Adrenal gland (tissue), 19 donors: ENCODE data around the gene HLA-F. TPM values are rescaled to one million over a fixed set of nuclear protein-coding genes. Genes with fewer than 3 reads are reported as not detected.

Source experiments
- DNase-seq, 7 donors: peaks; one replicate each; pipeline ENCODE4 v3.0.0-alpha.2; 2019 to 2020
- H3K27ac ChIP-seq, 5 donors: fragments of 200-600 bp; sonication (generic) in 4 of 5; 1 replicate in 3 of 5; 2 replicates in 2 of 5; pipeline versions ENCODE4 v1.5.1 to v1.8.0; 2016 to 2020; ENCODE audit warnings: mild to moderate bottlenecking in 1 of 5
- H3K27me3 ChIP-seq: fragments of 200-600 bp; 2 replicates; pipeline ENCODE4 v1.8.0; 2021
- H3K36me3 ChIP-seq, 2 donors: fragments of 200-600 bp; replicated peaks in 1 of 2; 1 replicate in 1 of 2; 2 replicates in 1 of 2; pipeline versions ENCODE4 v1.5.1 to v1.8.0; 2018 to 2022
- H3K4me1 ChIP-seq, 2 donors: fragments of 200-600 bp; replicated peaks in 1 of 2; 1 replicate in 1 of 2; 2 replicates in 1 of 2; pipeline versions ENCODE4 v1.5.1 to v1.8.0; 2018 to 2021
- H3K4me3 ChIP-seq, 4 donors: fragments of 200-600 bp; sonication (generic) in 3 of 4; one replicate each; pipeline ENCODE4 v1.5.1; 2016 to 2018
- H3K9me3 ChIP-seq, 3 donors: fragments of 200-600 bp; sonication (generic) in 1 of 3; replicated peaks in 1 of 3; 1 replicate in 2 of 3; 2 replicates in 1 of 3; pipeline versions ENCODE4 v1.5.1 to v1.8.0; 2016 to 2021
- CTCF ChIP-seq, 6 experiments: fragments of 450-650 bp in 4 of 6; fragments of 200-600 bp in 2 of 6; sonication (generic) in 1 of 6; IDR thresholded peaks; 1 replicate in 5 of 6; 2 replicates in 1 of 6; pipeline versions ENCODE4 v1.5.1 to v1.8.0; 2016 to 2021; ENCODE audit warnings: antibody characterized with exemption in 6 of 6, mild to moderate bottlenecking in 2 of 6, moderate library complexity in 1 of 6
- POLR2A ChIP-seq, 2 donors: fragments of 450-650 bp; IDR thresholded peaks; one replicate each; pipeline ENCODE4 v1.6.1; 2017; ENCODE audit warnings: antibody characterized with exemption in 2 of 2, mild to moderate bottlenecking in 2 of 2, moderate library complexity in 1 of 2
- WGBS, 4 donors: extraction: QIAGEN DNeasy Blood & Tissue Kit in 2 of 4; methylation state at CpG; one replicate each; pipeline versions ENCODE4 v1.1.5 to v1.1.7; 2013 to 2017; 5-methylcytosine and 5-hydroxymethylcytosine counted together
- intact Hi-C, 2 donors: fragments of 100-400 bp; cut with DNase I; formaldehyde crosslinking; loops; one replicate each; pipeline versions ENCODE4 v1.14.1 to v1.15.0; 2022 to 2023
- long read RNA-seq, 10 donors: library from polyadenylated mRNA in 3 of 10; unstranded in 2 of 10; stranded (forward) in 1 of 10; transcript quantifications; one replicate each; pipeline ENCODE4 v2.0.0 and lab custom pipeline, GENCODE V29; 2021 to 2026
- polyA plus RNA-seq, 3 donors: library from polyadenylated mRNA; stranded (reverse); fragments of 200-250 nt in 2 of 3; fragments of 350-450 nt in 1 of 3; fragmentation: Illumina TruSeq in 1 of 3; extraction: RNeasy Lipid Tissue Mini Kit (QIAGEN cat#74804) in 1 of 3; gene quantifications; one replicate each; pipeline ENCODE4 v1.2.3, GENCODE V29; 2013 to 2014
- total RNA-seq, 9 donors: library from RNA; depleted of rRNA in 4 of 9; stranded (reverse); fragments of >200 nt in 4 of 9; fragments of 120-200 nt in 1 of 9; fragmentation: NEBNext Ultra II Directional in 1 of 9; extraction: Animal tissue kit (Norgen Biotek cat#: 25700) in 1 of 9; gene quantifications; one replicate each; pipeline versions ENCODE4 v1.1.0 to v1.2.4, GENCODE V29; 2013 to 2023
- donor health status: healthy with polysubstance abuse.
- donor health status: Bipolar disorder and iron deficiency.
- donor health status: DM: yes; HTN: yes; CAD: no.
- donor health status: DM: no; HTN: no; CAD: no.
- donor health status: DM: no; HTN: no; CAD: no.
- donor health status: DM: yes; HTN: yes; CAD: no.

The HLA-F gene
- total RNA-seq: 100 to 1,000 TPM in 2 of 9 donors, 10 to 100 TPM in 6, 1 to 10 TPM in 1; 3.8 to 145 (median 78.3) TPM
- 100 to 1,000 TPM in 2 of 3 donors, 10 to 100 TPM in 1; 15.9 to 285 (median 171) TPM for polyA plus RNA-seq
- long read RNA-seq, donor 1, partial matches to known transcripts: 0 of 1 reads
- long read RNA-seq, donor 1, other reads (novel, unspliced or antisense): 0 of 1 reads
- long read RNA-seq, donor 2, partial matches to known transcripts: 0 of 1 reads
- long read RNA-seq, donor 2, other reads (novel, unspliced or antisense): 0 of 1 reads
- long read RNA-seq, donor 3: 0 reads
- long read RNA-seq, donor 4, transcript HLA-F-217 (7 exons, 1,283 nt): major isoform, 20 of 36 reads
- long read RNA-seq, donor 4, partial matches to known transcripts: 6 of 36 reads
- long read RNA-seq, donor 4, other reads (novel, unspliced or antisense): 9 of 36 reads
- long read RNA-seq, donor 5, transcript HLA-F-217 (7 exons, 1,283 nt): major isoform, 19 of 42 reads
- long read RNA-seq, donor 5, partial matches to known transcripts: 13 of 42 reads
- long read RNA-seq, donor 5, other reads (novel, unspliced or antisense): 7 of 42 reads
- long read RNA-seq, donor 6, transcript HLA-F-217 (7 exons, 1,283 nt): major isoform, 10 of 18 reads
- long read RNA-seq, donor 6, partial matches to known transcripts: 4 of 18 reads
- long read RNA-seq, donor 6, other reads (novel, unspliced or antisense): 1 of 18 reads
- long read RNA-seq, donor 7: 0 reads
- long read RNA-seq, donor 8: 0 reads
- long read RNA-seq, donor 9: 0 reads
- long read RNA-seq, donor 10, partial matches to known transcripts: 0 of 1 reads
- long read RNA-seq, donor 10, other reads (novel, unspliced or antisense): 0 of 1 reads

- no peaks in the 10 kb centered on the region for H3K9me3 ChIP-seq
- TF ChIP-seq POLR2A (IDR thresholded peaks at IDR 0.05): peak; percentile 65
- no peak for TF ChIP-seq CTCF (IDR thresholded peaks at IDR 0.05)
- 0 to 2% (median 0%) methylated on average over 13 to 26 of the region's 26 CpGs for WGBS, 4 donors
- peaks cover 0 to 7% of the 10 kb centered on the region in 2 donors for H3K4me1 ChIP-seq
- H3K4me3 ChIP-seq: peak within 1 kb of the TSS; percentile 47 to 98 (median 72)
- DNase-seq: peak; percentile 87 to 97 (median 91)
- no peaks in the 10 kb centered on the region for H3K27me3 ChIP-seq
- H3K27ac ChIP-seq: peak within 1 kb of the TSS; percentile 45 to 87 (median 74)
- intact Hi-C loops: no loop called here
- peaks cover 0 to 31% of the 10 kb centered on the region in 2 donors for H3K36me3 ChIP-seq
Measured at GRCh38 chr6:29723262-29723665, at the start of gene HLA-F. Gene HLA-F, plus strand, starts transcription at chr6:29723434. Its CDS starts 30 bp downstream, at chr6:29723464.

- intact Hi-C loops: no loop called here
- no peak overlapping the region for H3K27ac ChIP-seq
- no peak for TF ChIP-seq POLR2A (IDR thresholded peaks at IDR 0.05)
- no peak for TF ChIP-seq CTCF (IDR thresholded peaks at IDR 0.05)
- no peaks in the 10 kb centered on the region for H3K9me3 ChIP-seq
- no peak for DNase-seq
- 82 to 91% (median 86%) methylated on average over 5 of the region's 5 CpGs for WGBS, 4 donors
- H3K4me3 ChIP-seq: no peak overlapping the region
- H3K27me3 ChIP-seq: no peaks in the 10 kb centered on the region
- no peaks in the 10 kb centered on the region for H3K36me3 ChIP-seq
- H3K4me1 ChIP-seq: no peaks in the 10 kb centered on the region
Measured at GRCh38 chr6:29674008-29674407, 49.2 kb upstream of the HLA-F start.

- Histone ChIP-seq H3K4me1 (no peaks in the 10 kb centered on the region), H3K9me3 (no peaks in the 10 kb centered on the region), H3K36me3 (no peaks in the 10 kb centered on the region), H3K27me3 (no peaks in the 10 kb centered on the region), H3K27ac (no peak overlapping the region), H3K4me3 (no peak overlapping the region)
- TF ChIP-seq CTCF (IDR thresholded peaks at IDR 0.05): no peak
- TF ChIP-seq POLR2A (IDR thresholded peaks at IDR 0.05): no peak
- intact Hi-C loops: no loop called here
- DNase-seq: no peak
- WGBS, 4 donors: 43 to 100% (median 95%) methylated on average over 1 of the region's 1 CpG
Measured at GRCh38 chr6:29675561-29675960, 47.7 kb upstream of the HLA-F start.

- no peaks in the 10 kb centered on the region for H3K36me3 ChIP-seq
- no peak for TF ChIP-seq POLR2A (IDR thresholded peaks at IDR 0.05)
- TF ChIP-seq CTCF (IDR thresholded peaks at IDR 0.05): no peak
- no peak for DNase-seq
- H3K9me3 ChIP-seq: no peaks in the 10 kb centered on the region
- 17 to 38% (median 22%) methylated on average over 2 of the region's 2 CpGs for WGBS, 4 donors
- H3K4me3 ChIP-seq: no peak overlapping the region
- H3K27me3 ChIP-seq: no peaks in the 10 kb centered on the region
- intact Hi-C loops: no loop called here
- H3K4me1 ChIP-seq: no peaks in the 10 kb centered on the region
- H3K27ac ChIP-seq: no peak overlapping the region
Measured at GRCh38 chr6:29676981-29677601, 46.1 kb upstream of the HLA-F start.
